ENCODE results near the gene DHRS9.

The DHRS9 gene

GRCh38 chr2:169065864-169066517 lies 3.4 kb upstream of the DHRS9 start:
- no peak for DNase-seq

- no peak for DNase-seq
Measured at GRCh38 chr2:169066897-169067296, 2.5 kb upstream of the DHRS9 start.

GRCh38 chr2:169069833-169070232 lies 470 bp downstream of the DHRS9 start:
- DNase-seq: no peak

DNA sequence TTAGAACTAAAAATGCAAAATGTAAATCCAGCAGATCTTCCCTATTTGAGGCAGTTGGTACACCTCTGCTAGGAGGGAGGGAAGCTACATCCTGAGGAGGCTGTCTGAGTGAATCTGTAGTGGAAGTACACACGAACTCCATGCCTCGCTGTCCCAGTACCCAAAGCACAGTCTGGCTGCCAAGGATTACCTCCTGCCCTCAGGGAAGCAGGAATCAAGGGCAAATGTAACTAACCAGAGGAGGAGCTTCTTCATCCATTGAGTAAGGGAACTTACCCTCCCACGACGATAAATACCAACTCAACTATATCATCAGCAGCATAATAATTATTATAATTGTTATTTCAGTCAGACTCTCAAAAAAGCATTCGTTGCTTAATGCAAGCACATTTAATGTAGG lies 2.1 kb downstream of the DHRS9 start:
- DNase-seq: no peak

- DNase-seq: peak in 1 of 5 donors; percentile 41
Measured at GRCh38 chr2:169072163-169072925, 3.0 kb downstream of the DHRS9 start.

- no peak for DNase-seq
Measured at GRCh38 chr2:169073211-169073962, 4.0 kb downstream of the DHRS9 start.

GRCh38 chr2:169073963-169074751 lies 4.8 kb downstream of the DHRS9 start:
- DNase-seq: peak in 1 of 5 donors; percentile 10

DNA sequence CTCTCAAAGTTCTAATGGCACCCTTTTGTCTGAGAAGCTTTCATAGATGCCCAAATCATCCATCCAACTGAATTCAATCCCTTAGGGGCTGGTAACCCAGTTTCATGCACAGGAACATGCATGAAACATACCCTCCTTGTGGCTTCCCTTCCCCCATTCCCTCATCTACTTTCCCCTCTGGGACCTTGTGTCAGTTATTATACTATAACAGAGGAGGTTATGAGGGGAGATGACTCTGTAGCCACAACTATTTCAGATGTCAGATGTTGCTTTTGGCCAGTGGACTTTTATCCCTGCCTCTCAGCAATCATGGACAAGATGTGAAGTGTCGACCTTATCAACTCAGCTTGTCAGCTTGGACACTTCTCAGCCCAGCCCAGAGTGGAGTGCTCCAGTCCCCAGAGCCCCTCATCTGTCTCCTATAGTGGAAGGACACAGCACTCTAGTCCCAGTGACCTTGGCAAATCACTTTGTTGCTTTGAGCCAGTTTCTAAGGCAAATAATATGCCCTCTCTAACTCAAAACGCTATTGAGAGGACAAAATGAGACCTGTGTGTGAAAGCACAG lies 8.4 kb downstream of the DHRS9 start:
- DNase-seq: no peak

DNA sequence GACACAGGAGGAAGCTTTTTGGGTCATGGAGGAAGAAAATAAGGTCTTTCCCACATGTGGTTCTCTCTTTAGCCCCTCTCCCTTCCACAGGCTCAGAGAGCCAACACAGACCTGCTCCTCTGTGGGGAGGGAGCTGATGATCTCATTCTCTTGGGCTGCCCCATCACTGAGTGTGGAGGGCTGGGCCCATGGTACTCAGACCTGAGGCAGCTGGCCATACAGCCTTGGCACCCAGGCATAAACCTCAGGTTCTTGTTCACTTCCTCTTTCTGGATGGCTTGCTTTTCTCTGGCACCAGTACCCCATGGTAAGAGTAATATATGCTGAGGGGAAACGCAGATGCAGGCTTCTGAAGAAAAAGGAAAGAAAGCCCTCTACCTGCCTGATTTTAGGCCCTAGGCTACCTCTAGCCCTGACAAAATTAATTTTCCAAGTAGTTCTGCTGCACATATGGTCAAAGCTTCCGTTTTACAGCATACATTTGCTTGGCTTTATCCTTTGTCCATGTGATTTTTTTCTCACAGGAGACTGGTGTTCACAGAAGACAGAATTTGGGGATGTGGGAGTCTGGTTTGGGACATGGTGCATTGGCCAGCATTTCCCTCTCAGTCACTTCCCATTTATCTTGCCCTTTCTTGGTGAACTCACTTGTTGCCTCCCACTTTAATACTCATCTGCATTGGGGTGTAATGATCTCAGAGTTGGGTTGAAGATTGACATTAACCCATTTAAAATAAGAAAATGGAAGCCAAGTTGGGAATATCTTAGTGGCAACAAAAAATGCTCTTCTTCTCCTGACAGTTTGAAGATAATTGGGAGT lies 11.1 kb downstream of the DHRS9 start:
- no peak for DNase-seq

DNA sequence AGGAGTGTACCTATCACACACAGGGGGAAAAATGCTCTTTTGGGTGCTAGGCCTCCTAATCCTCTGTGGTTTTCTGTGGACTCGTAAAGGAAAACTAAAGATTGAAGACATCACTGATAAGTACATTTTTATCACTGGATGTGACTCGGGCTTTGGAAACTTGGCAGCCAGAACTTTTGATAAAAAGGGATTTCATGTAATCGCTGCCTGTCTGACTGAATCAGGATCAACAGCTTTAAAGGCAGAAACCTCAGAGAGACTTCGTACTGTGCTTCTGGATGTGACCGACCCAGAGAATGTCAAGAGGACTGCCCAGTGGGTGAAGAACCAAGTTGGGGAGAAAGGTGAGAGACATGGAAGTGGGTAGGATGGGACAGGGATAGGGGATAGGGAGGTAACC lies 12.2 kb downstream of the DHRS9 start:
- DNase-seq: no peak

DNA sequence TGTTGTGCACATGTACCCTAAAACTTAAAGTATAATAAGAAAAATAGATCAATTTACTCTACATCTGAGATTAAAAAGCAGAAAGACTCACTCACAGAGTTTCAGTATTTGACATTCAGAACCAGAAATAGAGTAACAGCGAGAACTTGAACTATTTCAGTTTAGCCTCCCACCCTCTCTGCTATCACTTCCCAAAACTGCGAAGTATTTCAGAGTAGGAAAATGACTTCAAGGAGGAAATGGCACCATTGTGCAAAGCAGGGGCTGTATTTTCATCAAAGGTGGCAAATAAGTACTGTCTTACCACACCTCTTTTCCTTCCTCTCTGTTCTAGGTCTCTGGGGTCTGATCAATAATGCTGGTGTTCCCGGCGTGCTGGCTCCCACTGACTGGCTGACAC lies 13.6 kb downstream of the DHRS9 start:
- no peak for DNase-seq

DNA sequence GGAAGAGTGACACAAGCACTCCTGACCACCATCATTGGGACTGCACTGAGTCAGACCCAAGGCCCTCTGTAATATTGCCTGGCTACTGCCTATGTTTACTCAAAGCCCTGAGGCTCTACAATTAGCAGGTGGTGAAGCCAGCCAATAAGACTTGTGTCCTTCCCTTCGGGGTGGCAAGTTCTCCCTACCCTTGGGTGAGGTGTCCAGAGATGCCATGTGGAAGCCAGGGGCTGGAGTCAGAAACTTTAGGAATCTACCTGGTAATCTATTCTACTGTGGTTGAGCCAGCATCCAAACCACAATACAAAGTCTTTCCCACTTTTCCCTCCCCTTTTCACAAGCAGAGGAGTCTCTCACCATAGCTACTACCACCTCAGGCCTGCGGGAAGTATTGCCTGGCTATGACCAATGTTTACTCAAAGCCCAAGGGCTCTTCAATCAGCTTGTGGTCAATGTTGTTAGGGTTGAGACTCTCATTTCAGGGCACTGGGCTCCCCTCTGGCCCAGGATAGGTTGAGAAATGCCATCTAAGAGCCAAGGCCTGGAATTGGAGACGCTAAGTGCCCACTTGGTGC lies 17.6 kb downstream of the DHRS9 start:
- DNase-seq: no peak

- DNase-seq: no peak
Measured at GRCh38 chr2:169087757-169088379, 18.5 kb downstream of the DHRS9 start.

DNA sequence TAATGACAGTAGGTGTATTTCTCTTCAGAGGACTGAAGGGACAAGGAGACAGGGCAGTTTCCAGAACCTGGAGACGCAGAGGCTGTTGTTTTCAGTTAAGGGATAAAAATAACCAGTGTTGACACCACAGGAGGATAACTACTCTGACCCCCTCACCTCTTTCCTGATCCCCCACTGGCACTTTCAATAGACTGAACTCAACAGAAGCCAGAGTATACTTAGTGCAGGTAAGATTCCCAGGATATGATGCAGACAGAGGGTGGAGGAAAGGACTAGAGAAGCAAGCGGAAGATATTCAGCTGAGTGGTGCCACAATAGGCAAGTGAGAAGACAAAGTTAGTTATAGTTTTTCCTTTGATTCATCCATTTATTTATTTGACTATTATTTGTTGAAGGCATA lies 19.8 kb downstream of the DHRS9 start:
- no peak for DNase-seq

DNA sequence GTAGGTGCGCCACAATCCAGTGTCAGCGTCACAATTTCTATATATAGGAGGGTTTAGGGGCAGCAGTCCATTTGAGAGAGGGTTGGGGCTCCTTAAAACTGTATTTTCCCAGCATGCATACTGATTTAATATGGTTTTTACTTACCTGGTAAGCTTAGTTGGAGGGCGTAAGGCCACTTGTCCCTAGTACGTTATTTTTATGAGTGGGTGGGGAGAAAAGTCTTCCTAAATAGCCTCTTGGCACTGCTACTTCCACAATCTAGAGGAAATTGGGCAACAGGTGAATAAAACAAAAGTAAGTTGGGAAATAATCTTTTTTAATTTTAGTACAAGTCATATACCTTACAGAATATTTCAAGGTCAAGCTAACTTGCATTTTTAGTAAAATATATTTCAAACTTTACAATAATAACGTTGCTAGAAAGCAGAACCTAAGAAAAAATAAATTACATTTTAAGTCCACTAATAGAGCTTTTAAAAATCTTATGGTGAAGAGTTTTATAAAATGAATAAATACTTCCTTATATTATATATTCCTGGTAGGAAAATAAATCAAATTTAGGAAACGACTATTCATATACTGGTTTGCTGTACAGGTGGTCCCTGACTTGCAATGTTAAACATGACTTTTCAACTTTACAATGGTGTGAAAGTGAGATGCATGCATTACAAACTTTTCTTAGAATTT lies 20.9 kb downstream of the DHRS9 start:
- DNase-seq: no peak

- no peak for DNase-seq
Measured at GRCh38 chr2:169091256-169091655, 21.9 kb downstream of the DHRS9 start.

GRCh38 chr2:169091761-169092519 lies 22.6 kb downstream of the DHRS9 start:
- no peak for DNase-seq

DNA sequence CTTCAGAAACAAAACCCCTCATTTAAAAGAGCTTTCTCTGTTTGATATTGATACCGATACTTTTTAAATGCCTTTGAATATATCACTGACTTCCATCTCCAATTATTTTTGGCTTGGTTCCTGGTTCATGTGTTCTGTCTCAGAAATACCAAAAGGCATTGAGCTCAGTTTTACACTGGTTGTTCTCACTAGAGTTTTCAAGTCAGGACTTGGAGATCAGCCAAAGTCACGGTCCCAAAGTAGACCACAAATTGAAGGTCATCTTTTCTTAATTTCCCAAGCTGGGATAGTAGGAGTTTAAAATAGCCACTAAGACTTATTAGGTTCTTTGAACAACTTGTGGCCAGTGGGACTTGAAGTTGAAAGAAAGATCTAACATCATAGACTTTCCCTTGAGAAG lies 24.2 kb downstream of the DHRS9 start:
- no peak for DNase-seq

- no peak for DNase-seq
Measured at GRCh38 chr2:169094676-169095075, 25.3 kb downstream of the DHRS9 start.

Measured in T-helper 1 cell (primary cell).